GF-D8 (cell line): ENCODE measurements around the gene KHDRBS1.
"Not testable (repeated sequence)": the region's sequence is repeated elsewhere in the genome, so short reads cannot be mapped to it uniquely, and the experiment has no call there.

ENCODE experiments used
- DNase-seq: peaks from one replicate; lab custom pipeline; 2025; lab: John Stamatoyannopoulos, UW

KHDRBS1 gene, protein sequence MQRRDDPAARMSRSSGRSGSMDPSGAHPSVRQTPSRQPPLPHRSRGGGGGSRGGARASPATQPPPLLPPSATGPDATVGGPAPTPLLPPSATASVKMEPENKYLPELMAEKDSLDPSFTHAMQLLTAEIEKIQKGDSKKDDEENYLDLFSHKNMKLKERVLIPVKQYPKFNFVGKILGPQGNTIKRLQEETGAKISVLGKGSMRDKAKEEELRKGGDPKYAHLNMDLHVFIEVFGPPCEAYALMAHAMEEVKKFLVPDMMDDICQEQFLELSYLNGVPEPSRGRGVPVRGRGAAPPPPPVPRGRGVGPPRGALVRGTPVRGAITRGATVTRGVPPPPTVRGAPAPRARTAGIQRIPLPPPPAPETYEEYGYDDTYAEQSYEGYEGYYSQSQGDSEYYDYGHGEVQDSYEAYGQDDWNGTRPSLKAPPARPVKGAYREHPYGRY

DNA sequence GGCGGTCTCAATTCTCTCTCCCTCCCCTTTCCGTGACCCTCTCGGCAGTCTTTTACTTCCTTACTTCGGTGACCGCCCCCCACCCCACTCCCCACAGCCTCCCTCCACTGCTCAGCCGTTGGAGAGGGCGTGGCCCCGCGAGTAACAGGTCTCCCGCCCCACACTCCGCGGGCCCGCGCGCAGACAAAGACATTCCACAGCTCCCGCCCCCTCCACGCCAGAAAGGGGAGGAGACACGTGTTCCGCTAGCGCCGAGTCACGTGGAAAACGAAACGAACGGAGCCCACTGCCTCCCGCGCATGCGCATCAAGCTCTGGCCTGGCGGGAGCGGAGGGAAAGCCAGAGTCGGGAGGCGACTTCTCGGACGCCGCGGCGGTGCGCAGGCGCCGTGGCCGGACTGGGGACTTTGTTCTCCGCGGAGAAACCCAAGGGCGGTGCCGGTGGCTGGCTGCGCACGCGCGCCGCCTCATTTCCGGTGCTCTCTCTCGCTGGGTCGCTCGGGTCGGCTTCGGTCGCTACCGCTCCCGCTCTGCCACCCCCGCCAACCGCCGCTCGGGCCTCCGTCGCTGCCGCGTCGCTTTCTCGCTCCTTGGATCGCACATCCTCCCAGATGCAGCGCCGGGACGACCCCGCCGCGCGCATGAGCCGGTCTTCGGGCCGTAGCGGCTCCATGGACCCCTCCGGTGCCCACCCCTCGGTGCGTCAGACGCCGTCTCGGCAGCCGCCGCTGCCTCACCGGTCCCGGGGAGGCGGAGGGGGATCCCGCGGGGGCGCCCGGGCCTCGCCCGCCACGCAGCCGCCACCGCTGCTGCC, at the start of gene KHDRBS1:
Gene KHDRBS1 (plus strand): TSS at position 483 of the 813 bp plus-strand sequence. CDS start 128 bp downstream, at position 611.
- DNase-seq: peak; percentile 95

- no peak for DNase-seq
These were observed 42.8 kb upstream of the KHDRBS1 start for GRCh38 chr1:31970873-31971272.

DNA sequence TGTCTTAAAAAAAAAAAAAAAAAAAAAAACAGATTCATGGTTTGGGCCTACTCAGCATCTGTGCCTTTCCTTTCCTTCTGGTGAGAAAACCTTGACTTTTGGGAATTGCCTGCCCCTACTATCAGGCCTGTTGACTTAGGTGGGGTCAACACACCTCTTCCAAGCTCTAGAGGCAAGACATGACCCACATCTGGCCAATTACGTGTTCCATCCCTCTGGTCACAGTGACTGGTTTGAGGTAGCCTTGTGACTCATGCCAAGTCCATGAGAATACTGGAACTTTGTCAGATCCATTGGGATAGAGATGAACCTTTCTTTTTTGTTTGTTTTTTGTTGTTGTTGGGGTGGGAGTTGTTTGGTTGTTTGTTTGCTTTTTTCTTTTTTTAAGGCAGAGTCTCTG, 37.3 kb upstream of the KHDRBS1 start:
- DNase-seq: no peak

DNA sequence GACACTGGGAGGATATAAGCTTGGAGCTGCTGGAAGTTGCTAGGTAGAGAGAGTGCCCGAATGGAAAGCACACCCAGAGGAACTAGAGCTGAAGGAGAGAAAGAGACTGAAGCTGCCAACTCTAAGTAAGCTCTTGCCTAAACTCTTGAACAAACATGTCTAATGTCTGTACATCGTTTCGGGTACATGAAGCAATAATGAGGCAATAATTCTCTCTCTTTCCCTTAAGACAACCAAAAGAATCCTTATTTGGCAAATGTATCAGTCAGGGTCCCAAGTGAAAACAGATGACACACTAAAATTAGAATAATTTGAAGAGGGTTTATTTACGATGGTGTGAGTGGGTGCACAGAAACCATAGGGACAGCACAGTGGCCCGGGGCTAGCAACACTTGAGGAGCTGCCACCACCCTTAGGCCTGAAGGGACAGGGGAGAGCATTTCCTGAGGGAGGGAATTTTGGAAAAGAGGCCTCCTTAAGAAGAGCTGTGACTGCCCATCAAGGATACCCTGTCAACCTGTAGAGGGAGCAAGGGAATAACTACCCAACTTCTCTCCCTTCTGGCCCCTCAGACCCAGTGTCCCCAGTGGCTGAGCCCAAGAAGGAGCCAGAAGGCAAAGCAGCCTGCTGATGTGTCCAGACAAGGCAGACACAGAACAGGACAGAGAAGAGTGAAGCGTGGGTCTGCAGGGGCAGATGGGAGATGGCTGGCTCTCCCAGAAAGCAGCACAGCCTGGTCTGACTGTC, 36.1 kb upstream of the KHDRBS1 start:
- no peak for DNase-seq

GRCh38 chr1:31978843-31979400, 34.7 kb upstream of the KHDRBS1 start:
- no peak for DNase-seq

GRCh38 chr1:31980835-31981455, 32.7 kb upstream of the KHDRBS1 start:
- DNase-seq: no peak

- DNase-seq: no peak
These were observed 32.2 kb upstream of the KHDRBS1 start for GRCh38 chr1:31981456-31981839.

DNA sequence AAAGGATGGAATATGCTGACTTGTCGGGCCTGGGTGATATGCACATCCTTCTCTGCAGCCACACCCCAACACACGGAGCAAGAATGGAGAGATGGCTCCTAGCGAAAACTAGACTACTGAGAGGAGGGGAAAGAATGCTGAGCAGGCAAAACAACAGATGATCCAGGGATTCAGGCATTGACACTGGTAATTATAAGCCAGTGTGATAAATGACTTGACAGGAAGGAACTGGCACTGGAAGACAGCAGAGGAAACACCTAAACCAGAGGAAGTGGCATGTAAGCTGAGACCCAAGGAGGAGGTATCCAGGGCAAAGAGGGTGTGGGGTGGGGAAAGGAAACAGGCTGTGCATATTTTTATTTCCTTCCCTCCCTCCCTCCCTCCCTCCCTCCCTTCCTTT, 31.7 kb upstream of the KHDRBS1 start:
- DNase-seq: peak; percentile 68

DNA sequence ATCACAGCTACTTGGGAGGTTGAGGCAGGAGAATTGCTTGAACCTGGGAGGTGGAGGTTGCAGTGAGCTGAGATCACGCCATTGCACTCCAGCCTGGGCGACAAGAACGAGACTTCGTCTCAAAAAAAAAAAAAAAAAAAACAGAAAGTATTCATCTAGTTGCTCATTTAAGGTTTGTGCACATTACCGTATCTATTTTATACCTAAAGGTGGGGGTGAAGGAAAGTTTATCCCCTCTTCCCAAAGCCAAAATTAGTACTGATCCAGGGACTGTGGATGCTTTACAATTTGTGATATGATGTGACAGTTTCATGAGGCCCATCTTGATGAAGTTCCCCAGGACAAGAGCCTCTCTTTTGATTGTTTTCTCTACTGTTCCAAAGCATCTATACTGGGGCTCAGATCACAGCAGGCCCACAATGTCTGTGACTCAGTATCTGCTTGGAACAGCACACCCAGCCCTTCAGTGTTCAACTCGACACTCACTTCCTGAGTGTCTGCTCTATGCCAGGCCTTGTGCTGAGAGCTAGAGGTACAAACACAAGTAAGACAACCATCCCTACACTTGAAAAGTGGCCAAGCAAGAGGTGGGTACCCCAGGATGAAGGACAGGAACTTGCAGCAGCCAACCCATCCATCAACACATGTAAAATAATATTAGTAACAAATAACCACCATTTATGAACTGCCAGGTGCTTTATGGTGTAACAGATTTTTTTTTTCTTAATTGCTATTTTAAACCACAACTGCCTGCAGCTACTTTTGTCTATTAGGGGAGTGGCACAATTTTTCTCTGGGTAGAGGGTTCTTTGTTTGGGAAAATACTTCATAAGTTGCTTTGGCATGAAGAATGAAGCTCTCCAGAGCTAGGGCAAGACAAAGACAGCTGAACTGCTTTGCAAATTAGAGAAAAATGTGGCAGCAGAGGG, 29.0 kb upstream of the KHDRBS1 start:
- no peak for DNase-seq

DNA sequence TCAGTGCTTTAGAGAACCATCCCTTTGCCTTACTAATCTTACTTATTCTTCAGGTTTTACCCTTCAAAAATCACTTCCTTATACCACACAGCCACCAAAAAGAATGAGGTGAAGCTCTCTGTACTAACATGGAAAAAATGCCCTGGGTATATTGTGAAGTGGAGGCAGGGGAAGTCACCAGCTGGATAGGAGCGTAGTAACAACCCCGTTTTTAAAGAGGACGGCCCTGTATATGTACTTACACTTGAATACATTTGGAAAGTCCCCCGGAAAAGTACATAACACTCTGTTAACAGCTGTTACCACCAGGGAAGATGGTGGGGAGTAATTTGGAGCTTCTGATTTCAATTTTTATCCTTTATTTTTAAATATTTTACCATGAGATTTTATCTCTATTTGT, 28.2 kb upstream of the KHDRBS1 start:
- no peak for DNase-seq

DNA sequence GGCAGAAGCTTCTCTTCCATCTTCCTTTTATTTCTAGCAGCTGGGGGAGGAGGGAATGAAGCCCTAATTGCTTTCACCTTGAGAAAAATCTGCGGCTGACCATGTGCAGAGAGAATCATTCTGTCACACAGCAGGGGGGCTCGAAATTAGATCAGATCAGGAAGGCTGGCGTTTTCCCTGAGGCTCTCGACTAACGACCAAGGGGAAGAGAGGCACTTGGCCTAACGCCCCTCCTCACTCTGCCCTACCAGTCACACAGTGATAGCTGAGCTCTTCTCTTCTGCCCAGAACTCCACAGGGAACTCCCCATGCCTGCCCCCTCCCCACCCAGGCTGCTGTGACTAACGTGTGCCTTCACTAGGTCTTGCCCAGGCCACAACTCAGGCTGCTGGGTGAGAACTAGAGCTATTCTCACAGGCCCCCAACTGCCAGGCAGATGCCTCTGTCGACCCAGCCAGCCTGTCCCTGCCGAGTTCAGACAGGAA, 26.5 kb upstream of the KHDRBS1 start:
- DNase-seq: no peak

- DNase-seq: no peak
These were observed 23.7 kb upstream of the KHDRBS1 start for GRCh38 chr1:31989964-31990363.

GRCh38 chr1:31991182-31991581, 22.5 kb upstream of the KHDRBS1 start:
- no peak for DNase-seq

DNA sequence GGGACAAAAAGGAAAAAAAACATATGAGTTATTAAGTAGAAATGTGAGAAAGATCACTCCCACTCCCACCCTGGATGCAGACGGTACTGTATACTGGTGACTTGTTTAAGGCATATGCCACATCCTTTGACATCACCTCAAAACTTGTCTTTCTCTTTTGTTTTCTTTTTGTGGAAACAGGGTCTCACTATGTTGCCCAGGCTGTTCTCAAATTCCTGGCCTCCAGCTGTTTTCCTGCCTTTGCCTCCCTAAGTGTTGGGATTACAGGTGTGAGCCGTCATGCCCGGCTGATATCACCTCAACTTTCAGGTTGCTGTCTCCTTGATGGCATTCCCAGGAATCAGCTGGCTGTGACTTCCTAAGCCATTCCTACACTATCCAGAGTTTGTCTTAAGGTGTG, 18.4 kb upstream of the KHDRBS1 start:
- no peak for DNase-seq

DNA sequence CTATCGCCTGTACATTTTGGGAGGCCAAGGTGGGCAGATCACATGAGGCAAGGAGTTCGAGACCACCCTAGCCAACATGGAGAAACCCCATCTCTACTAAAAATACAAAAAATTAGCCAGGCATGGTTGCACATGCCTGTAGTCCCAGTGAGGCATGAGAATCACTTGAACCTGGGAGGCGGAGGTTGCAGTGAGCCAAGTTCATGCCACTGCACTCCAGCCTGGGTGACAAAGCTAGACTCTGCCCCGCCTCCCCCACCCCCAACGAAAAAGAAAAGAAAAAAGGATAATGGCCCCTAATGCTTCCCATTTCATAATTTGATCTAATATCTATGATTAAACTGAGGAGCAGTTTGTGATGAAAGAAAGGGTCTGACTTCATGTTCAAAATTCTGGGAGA, 17.5 kb upstream of the KHDRBS1 start:
- not testable (repeated sequence) for DNase-seq

DNA sequence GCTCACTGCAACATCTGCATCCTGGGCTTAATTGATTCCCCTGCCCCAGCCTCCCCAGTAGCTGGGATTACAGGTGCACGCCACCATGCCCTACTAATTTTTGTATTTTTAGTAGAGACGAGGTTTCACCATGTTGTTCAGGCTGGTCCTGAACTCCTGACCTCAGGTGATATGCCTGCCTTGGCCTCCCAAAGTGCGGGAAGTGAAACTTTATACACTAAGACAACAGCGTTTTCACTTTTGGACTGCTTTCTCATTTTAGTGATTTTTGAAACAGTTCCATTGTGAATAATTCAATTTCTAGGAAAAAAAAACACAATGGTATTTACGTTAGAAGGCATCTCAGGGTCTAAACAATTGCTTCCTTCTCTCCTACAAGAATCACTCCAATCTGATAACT, 11.8 kb upstream of the KHDRBS1 start:
- DNase-seq: no peak

DNA sequence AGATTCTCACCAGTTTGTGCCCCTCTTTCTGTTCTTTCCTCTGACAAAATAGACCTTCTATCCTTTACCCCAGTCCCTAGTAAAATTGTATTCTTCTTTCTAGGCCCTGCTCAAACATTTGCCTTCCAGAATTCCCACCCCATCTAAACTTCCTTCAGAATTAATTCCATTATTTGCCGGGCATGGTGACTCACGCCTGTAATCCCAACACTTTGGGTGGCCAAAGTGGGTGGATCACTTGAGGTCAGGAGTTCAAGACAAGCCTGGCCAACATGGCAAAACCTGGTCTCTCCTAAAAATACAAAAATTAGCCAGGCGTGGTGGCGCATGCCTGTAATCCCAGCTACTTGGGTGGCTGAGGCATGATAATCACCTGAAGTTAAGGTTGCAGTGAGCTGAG, 11.4 kb upstream of the KHDRBS1 start:
- DNase-seq: not testable (repeated sequence)

- DNase-seq: no peak
These were observed 8.1 kb upstream of the KHDRBS1 start for GRCh38 chr1:32005522-32005921.

DNA sequence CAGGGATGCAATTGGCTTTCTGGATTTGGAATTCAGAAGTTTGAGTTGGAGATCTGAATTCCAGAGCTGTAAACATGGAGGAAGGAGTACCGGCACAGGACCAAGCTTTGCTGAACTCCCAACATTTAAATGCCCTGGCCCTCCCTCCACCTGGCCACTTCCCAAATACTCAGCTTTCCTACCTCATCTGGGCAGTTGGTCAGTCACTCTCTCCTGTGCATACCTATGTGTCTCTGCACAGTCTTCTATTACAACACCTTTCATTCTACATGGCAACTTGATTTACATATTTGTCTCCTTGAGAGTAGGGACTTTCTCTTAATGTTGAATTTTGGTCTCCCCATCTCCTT, 6.1 kb upstream of the KHDRBS1 start:
- no peak for DNase-seq

DNA sequence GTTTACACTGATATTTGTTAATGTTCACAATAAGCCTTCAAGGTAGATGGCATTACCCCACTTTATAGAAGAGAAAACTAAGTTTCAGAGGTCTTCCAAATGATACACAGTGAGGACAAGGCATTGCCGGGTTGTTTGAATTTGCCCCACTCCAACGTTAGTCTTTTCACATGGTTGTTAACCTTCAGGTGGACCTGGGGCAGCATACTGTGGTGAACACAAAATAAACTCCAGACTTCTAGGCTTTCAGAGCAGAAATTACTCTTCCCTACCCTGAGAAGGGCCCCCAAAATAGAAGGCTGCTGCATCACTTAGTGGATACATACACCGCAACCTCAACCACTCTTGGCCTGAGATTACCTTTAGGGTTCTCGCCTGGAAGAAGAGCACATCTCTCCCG, 3.4 kb upstream of the KHDRBS1 start:
- no peak for DNase-seq
